ENCODE results near the gene GCSAML. TPM values are rescaled to one million over a fixed set of nuclear protein-coding genes. Genes with fewer than 3 reads are reported as not detected.

Gene GCSAML
- polyA plus RNA-seq, 1 experiment: not detected

GRCh38 chr1:247562198-247562597, 13.3 kb downstream of the GCSAML start:
- TF ChIP-seq CTCF (IDR thresholded peaks at IDR 0.05; ENCODE audit: low read depth, low read length): no peak
- CTCF ChIA-PET: no interaction called here
- Histone ChIP-seq H3K27me3 (ENCODE audit: control insufficient read depth, insufficient read depth, low read length) (no peaks in the 10 kb centered on the region), H3K4me3 (ENCODE audit: low read depth, low read length) (no peak overlapping the region), H3K9me3 (ENCODE audit: control insufficient read depth, insufficient read depth, low read length) (peaks cover 22% of the 10 kb centered on the region), H3K27ac (ENCODE audit: low read depth, low read length) (no peak overlapping the region)
- POLR2A ChIA-PET: interaction anchor here (0.6 kb wide), 1 partner anchor 223 kb away, joined by 3 read pairs; no protein-coding TSS in a partner anchor
- DNase-seq (ENCODE audit: low read depth, low spot score): no peak

GRCh38 chr1:247574236-247574635, 25.3 kb downstream of the GCSAML start:
- TF ChIP-seq CTCF (IDR thresholded peaks at IDR 0.05; ENCODE audit: low read depth, low read length): no peak
- H3K27me3 ChIP-seq (ENCODE audit: control insufficient read depth, insufficient read depth, low read length): no peaks in the 10 kb centered on the region
- no peak overlapping the region for H3K27ac ChIP-seq (ENCODE audit: low read depth, low read length)
- POLR2A ChIA-PET: no interaction called here
- no peak overlapping the region for H3K4me3 ChIP-seq (ENCODE audit: low read depth, low read length)
- DNase-seq (ENCODE audit: low read depth, low spot score): no peak
- CTCF ChIA-PET: no interaction called here
- H3K9me3 ChIP-seq (ENCODE audit: control insufficient read depth, insufficient read depth, low read length): peaks cover 26% of the 10 kb centered on the region; the same call in 1 of the 2 replicates

- Histone ChIP-seq H3K4me3 (ENCODE audit: low read depth, low read length) (no peak overlapping the region), H3K9me3 (ENCODE audit: control insufficient read depth, insufficient read depth, low read length) (peaks cover 27% of the 10 kb centered on the region; the same call in 1 of the 2 replicates), H3K27ac (ENCODE audit: low read depth, low read length) (no peak overlapping the region), H3K27me3 (ENCODE audit: control insufficient read depth, insufficient read depth, low read length) (no peaks in the 10 kb centered on the region)
- CTCF ChIA-PET: no interaction called here
- POLR2A ChIA-PET: no interaction called here
- TF ChIP-seq CTCF (IDR thresholded peaks at IDR 0.05; ENCODE audit: low read depth, low read length): no peak
- DNase-seq (ENCODE audit: low read depth, low spot score): no peak
Observed at GRCh38 chr1:247574664-247575063, 25.7 kb downstream of the GCSAML start.

GRCh38 chr1:247576514-247576913, 27.6 kb downstream of the GCSAML start:
- H3K27ac ChIP-seq (ENCODE audit: low read depth, low read length): no peak overlapping the region
- TF ChIP-seq CTCF (IDR thresholded peaks at IDR 0.05; ENCODE audit: low read depth, low read length): no peak
- H3K9me3 ChIP-seq (ENCODE audit: control insufficient read depth, insufficient read depth, low read length): peaks cover 27% of the 10 kb centered on the region; the same call in 1 of the 2 replicates
- H3K27me3 ChIP-seq (ENCODE audit: control insufficient read depth, insufficient read depth, low read length): no peaks in the 10 kb centered on the region
- H3K4me3 ChIP-seq (ENCODE audit: low read depth, low read length): no peak overlapping the region
- ChIA-PET CTCF (no interaction called here), POLR2A (no interaction called here)
- DNase-seq (ENCODE audit: low read depth, low spot score): no peak

GRCh38 chr1:247578946-247579460, 30.1 kb downstream of the GCSAML start:
- DNase-seq (ENCODE audit: low read depth, low spot score): no peak
- POLR2A ChIA-PET: no interaction called here
- peaks cover 17% of the 10 kb centered on the region; the same call in 1 of the 2 replicates for H3K9me3 ChIP-seq (ENCODE audit: control insufficient read depth, insufficient read depth, low read length)
- CTCF ChIA-PET: no interaction called here
- no peak overlapping the region for H3K27ac ChIP-seq (ENCODE audit: low read depth, low read length)
- TF ChIP-seq CTCF (IDR thresholded peaks at IDR 0.05; ENCODE audit: low read depth, low read length): no peak
- no peaks in the 10 kb centered on the region for H3K27me3 ChIP-seq (ENCODE audit: control insufficient read depth, insufficient read depth, low read length)
- no peak overlapping the region for H3K4me3 ChIP-seq (ENCODE audit: low read depth, low read length)
